GM12878 (cell line): ENCODE results near the gene SLC23A1. TPM values are rescaled to one million over a fixed set of nuclear protein-coding genes. Genes with fewer than 3 reads are reported as not detected.

Experiments used
- ATAC-seq: fragments of 200-7000 bp; cut with Tn5 transposase; 3 replicates; pipeline ENCODE4 v1.9.1; 2020; ENCODE audit warnings: mild to moderate bottlenecking, moderate library complexity
- BruUV-seq: library from RNA; stranded (reverse); fragments of 400-500 nt; replicated peaks from 2 replicates; lab custom pipeline; 2021; lab: Mats Ljungman, UMichigan
- CTCF ChIA-PET: fragments of 300-600 bp; sonication (Branson Sonifier 250); formaldehyde crosslinking; extraction: SDS; loops from one replicate; lab custom pipeline; 2021; ENCODE audit warnings: inconsistent platforms; lab: Yijun Ruan, JAX
- POLR2A ChIA-PET: fragments of 350-600 bp; formaldehyde crosslinking; extraction: SDS; loops from one replicate; lab custom pipeline; 2021; ENCODE audit warnings: inconsistent platforms; lab: Charles Lee
- RAD21 ChIA-PET: fragments of 300-600 bp; sonication (Branson Sonifier 250); formaldehyde crosslinking; loops from one replicate; lab custom pipeline; 2023; ENCODE audit warnings: antibody characterized with exemption; ENCODE audit not compliant: unreplicated experiment; lab: Charles Lee
- SMC1A ChIA-PET: fragments of 300-600 bp; sonication (Branson Sonifier 250); formaldehyde crosslinking; loops from one replicate; lab custom pipeline; 2023; ENCODE audit not compliant: unreplicated experiment, uncharacterized antibody; lab: Charles Lee
- DNase-seq: peaks from one replicate; pipeline ENCODE4 v3.0.0-alpha.2; 2011; ENCODE audit warnings: low read depth, low spot score
- FAIRE-seq: peaks from 3 replicates; lab custom pipeline; 2011; peaks lifted over from hg19 to GRCh38; lab: Jason Lieb, UNC
- H2AFZ ChIP-seq: 2 replicates; pipeline ENCODE4 v1.6.0; 2011; ENCODE audit warnings: low read depth, low read length, control low read depth; ENCODE audit not compliant: control insufficient read depth
- H3K27ac ChIP-seq: 2 replicates; pipeline ENCODE4 v1.5.1; 2011; ENCODE audit warnings: control low read depth; ENCODE audit not compliant: control insufficient read depth, insufficient read depth
- H3K27me3 ChIP-seq, 2 experiments: replicated peaks in 1 of 2; 2 replicates each; pipeline versions ENCODE4 v1.6.0 to v1.6.1; 2011; ENCODE audit warnings: low read length in 1 of 2; ENCODE audit not compliant: control insufficient read depth in 2 of 2, insufficient read depth in 2 of 2
- H3K36me3 ChIP-seq, 2 experiments: 2 replicates each; pipeline ENCODE4 v1.5.1; 2011; ENCODE audit warnings: low read length in 1 of 2; ENCODE audit not compliant: control insufficient read depth in 2 of 2, insufficient read depth in 2 of 2
- H3K4me1 ChIP-seq: 2 replicates; pipeline ENCODE4 v1.6.1; 2011; ENCODE audit warnings: mild to moderate bottlenecking, low read length, moderate library complexity, mixed read lengths; ENCODE audit not compliant: control insufficient read depth, insufficient read depth
- H3K4me2 ChIP-seq: 2 replicates; pipeline ENCODE4 v1.6.0; 2011; ENCODE audit warnings: control low read depth; ENCODE audit not compliant: control insufficient read depth, insufficient read depth
- H3K4me3 ChIP-seq: fragments of 200-600 bp; sonication (generic); 2 replicates; pipeline ENCODE4 v1.5.1; 2016
- H3K79me2 ChIP-seq: 2 replicates; pipeline ENCODE4 v1.6.0; 2011; ENCODE audit warnings: low read length; ENCODE audit not compliant: control insufficient read depth, insufficient read depth
- H3K9ac ChIP-seq: 2 replicates; pipeline ENCODE4 v1.8.0; 2011; ENCODE audit warnings: low read length, control low read depth, mixed read lengths; ENCODE audit not compliant: control insufficient read depth, insufficient read depth
- H3K9me3 ChIP-seq: replicated peaks from 3 replicates; pipeline ENCODE4 v1.5.1; 2011; ENCODE audit warnings: mild to moderate bottlenecking, low read length; ENCODE audit not compliant: control insufficient read depth, insufficient read depth
- H4K20me1 ChIP-seq: 2 replicates; pipeline ENCODE4 v1.6.0; 2011; ENCODE audit not compliant: control insufficient read depth, insufficient read depth
- ETV6 ChIP-seq, 2 experiments: fragments of 450-650 bp in 1 of 2; IDR thresholded peaks in 1 of 2; conservative IDR thresholded peaks in 1 of 2; 2 replicates each; pipeline ENCODE4 v1.6.1; 2014; ENCODE audit warnings: antibody characterized with exemption in 1 of 2, borderline replicate concordance in 1 of 2, low read depth in 1 of 2, mild to moderate bottlenecking in 1 of 2, moderate library complexity in 1 of 2
- HDGF ChIP-seq: fragments of 450-650 bp; IDR thresholded peaks from 2 replicates; pipeline ENCODE4 v1.6.1; 2016; ENCODE audit warnings: antibody characterized with exemption
- KLF5 ChIP-seq: fragments of 450-650 bp; IDR thresholded peaks from 2 replicates; pipeline ENCODE4 v1.6.1; 2014; ENCODE audit warnings: mild to moderate bottlenecking; ENCODE audit not compliant: partially characterized antibody
- SPI1 ChIP-seq: IDR thresholded peaks from 2 replicates; pipeline ENCODE4 v1.6.1; 2011; ENCODE audit warnings: low read depth, mild to moderate bottlenecking, low read length, moderate library complexity, borderline replicate concordance; ENCODE audit not compliant: insufficient read depth
- TCF3 ChIP-seq: IDR thresholded peaks from 2 replicates; pipeline ENCODE4 v1.6.1; 2012; ENCODE audit warnings: low read depth, mild to moderate bottlenecking, low read length, borderline replicate concordance; ENCODE audit not compliant: insufficient read depth
- ZBED1 ChIP-seq: IDR thresholded peaks from 2 replicates; pipeline ENCODE4 v1.6.1; 2016; ENCODE audit warnings: borderline replicate concordance
- ZNF24 ChIP-seq: fragments of 450-650 bp; IDR thresholded peaks from 2 replicates; pipeline ENCODE4 v1.6.1; 2017; ENCODE audit warnings: antibody characterized with exemption, mild to moderate bottlenecking
- WGBS: methylation state at CpG from one replicate; pipeline ENCODE4 v1.1.6; 2016; ENCODE audit warnings: low lambda C conversion rate; ENCODE audit not compliant: insufficient replicate concordance, insufficient coverage; ENCODE audit errors: missing lambda C conversion rate; 5-methylcytosine and 5-hydroxymethylcytosine counted together
- in situ Hi-C: fragments of 300-500 bp; cut with MboI; formaldehyde crosslinking; loops from 9 replicates; pipeline ENCODE4 v1.14.3; 2018; ENCODE audit warnings: mixed read lengths
- intact Hi-C: fragments of 100-400 bp; cut with micrococcal nuclease; formaldehyde crosslinking; loops from one replicate; pipeline ENCODE4 v1.14.2; 2022; ENCODE audit not compliant: unreplicated experiment
- polyA plus RNA-seq, 11 experiments: library from polyadenylated mRNA; depleted of rRNA in 4 of 11; unstranded in 6 of 11; stranded (reverse) in 5 of 11; fragments of >200 nt; fragmentation: Nextera tagmentation in 4 of 11; fragmentation: Illumina TruSeq in 1 of 11; extraction: Ambion mirVana in 4 of 11; extraction: Trizol in 1 of 11; gene quantifications; 1 replicate in 1 of 11; 2 replicates in 10 of 11; pipeline versions ENCODE4 v1.2.1 to v1.2.3, GENCODE V29; 2011 to 2016; ENCODE audit warnings: inconsistent platforms in 2 of 11, missing spikeins in 2 of 11, low read depth in 1 of 11
- total RNA-seq, 4 experiments: library from RNA; depleted of rRNA in 3 of 4; stranded (reverse); fragments of >200 nt in 3 of 4; fragmentation: Illumina TruSeq in 1 of 4; extraction: Trizol in 1 of 4; gene quantifications; 2 replicates each; pipeline versions ENCODE4 v1.2.1 to v1.2.3, GENCODE V29; 2013 to 2021
- TF ChIP-seq, protein P1 (sequence below): IDR thresholded peaks from 2 replicates; pipeline ENCODE4 v1.6.1; 2012; ENCODE audit warnings: low read depth, low read length, improper control_type of control experiment
- TF ChIP-seq, protein P2 (sequence below): fragments of 450-650 bp; IDR thresholded peaks from 2 replicates; pipeline ENCODE4 v1.6.1; 2017; ENCODE audit warnings: antibody characterized with exemption, mild to moderate bottlenecking, moderate library complexity
- TF ChIP-seq, protein P3 (sequence below): IDR thresholded peaks from 2 replicates; pipeline ENCODE4 v1.6.1; 2012; ENCODE audit warnings: mild to moderate bottlenecking, low read depth, low read length
- TF ChIP-seq, protein P4 (sequence below): fragments of 450-650 bp; IDR thresholded peaks from 2 replicates; pipeline ENCODE4 v1.6.1; 2017; ENCODE audit warnings: borderline replicate concordance

SLC23A1 gene
- total and polyA plus RNA-seq, 10 of the 15 experiments (the other 5 are each of a cell fraction or from before 2014, with no cell fraction given): 0.35 to 4.7 (median 1.6) TPM

DNA sequence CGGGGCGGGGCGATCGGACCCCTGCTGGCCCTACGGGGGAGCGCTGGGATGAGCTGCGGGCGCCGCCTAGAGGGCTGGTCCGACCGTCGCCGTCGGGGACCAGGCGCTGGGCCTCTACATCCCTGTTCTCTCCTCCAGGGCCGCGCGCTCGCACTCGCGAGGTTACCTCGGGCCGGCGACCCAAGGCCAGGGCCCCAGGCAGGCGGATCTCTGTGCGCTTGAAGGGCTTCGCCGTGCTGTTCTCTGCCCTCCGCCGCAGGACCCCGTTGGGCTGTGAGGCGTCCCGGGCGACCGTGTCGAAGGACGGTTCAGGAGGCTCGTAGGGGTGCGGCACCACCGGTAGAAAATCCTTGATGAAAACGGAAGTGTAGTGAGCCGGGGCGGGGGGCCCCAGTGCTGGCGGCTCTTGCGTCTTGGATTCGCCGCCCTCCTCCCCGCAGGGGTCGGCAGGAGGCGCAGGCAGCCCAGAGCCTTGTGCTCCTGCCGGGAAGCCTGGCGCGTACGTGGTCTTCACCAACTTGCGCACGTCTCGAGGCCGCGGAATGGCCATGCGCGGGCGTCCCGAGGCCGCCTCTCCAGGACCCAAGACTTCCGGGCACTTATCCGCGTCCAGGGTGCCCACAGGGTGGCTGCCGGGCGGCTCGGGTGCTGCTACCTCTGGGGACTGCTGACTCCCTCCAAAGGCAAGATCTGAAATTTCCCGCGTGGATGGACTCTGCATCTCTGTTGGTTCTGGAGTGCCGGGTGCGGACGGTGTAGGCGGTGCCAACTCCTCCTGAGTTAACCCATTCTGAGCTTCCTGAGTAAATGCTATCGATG lies 9.8 kb upstream of the SLC23A1 start:
- TSS peak; percentile 44 for BruUV-seq
- intact Hi-C loops (loop anchor here (2.0 to 5.0 kb wide), 4 partner anchors 52 to 141 kb away; partner anchors contain the start of genes MATR3 and PAIP2), in situ Hi-C loops (no loop called here)
- under 1% methylated on average over 77 of the region's 77 CpGs for WGBS
- Histone ChIP-seq H3K9ac (peak overlapping the region; percentile 97), H2AFZ (peak overlapping the region; percentile 86), H3K79me2 (peaks cover 78% of the 10 kb centered on the region), H3K9me3 (no peaks in the 10 kb centered on the region), H3K4me1 (peaks cover 49% of the 10 kb centered on the region), H3K4me2 (peak overlapping the region; percentile 73), H3K27ac (peak overlapping the region; percentile 90), H3K4me3 (peak overlapping the region; percentile 87), H4K20me1 (no peaks in the 10 kb centered on the region), H3K27me3 (no peaks in the 10 kb centered on the region), H3K36me3 (peaks cover 0 to 7% of the 10 kb centered on the region in 2 experiments; a peak in 1 of 4 replicates)
- DNase-seq (no peak), ATAC-seq (peak; percentile 69), FAIRE-seq (peak; percentile 52)
- ChIA-PET CTCF (interaction anchor here (1.0 to 4.4 kb wide), 7 partner anchors 11 to 142 kb away, joined by 3 to 35 read pairs (median 8); partner anchors contain the start of genes PAIP2 and SPATA24), POLR2A (interaction anchor here (1.0 to 5.3 kb wide), 3 partner anchors 11 to 120 kb away, joined by 3 to 61 read pairs (median 3); partner anchors contain the start of genes MATR3 and SPATA24), SMC1A (interaction anchor here (0.8 to 3.9 kb wide), 4 partner anchors 8 to 121 kb away, joined by 3 to 15 read pairs (median 8); no protein-coding TSS in a partner anchor), RAD21 (interaction anchor here (1.0 to 4.4 kb wide), 7 partner anchors 28 to 142 kb away, joined by 3 to 25 read pairs (median 6); partner anchors contain the start of gene MATR3)
- TF ChIP-seq, protein P1, sequence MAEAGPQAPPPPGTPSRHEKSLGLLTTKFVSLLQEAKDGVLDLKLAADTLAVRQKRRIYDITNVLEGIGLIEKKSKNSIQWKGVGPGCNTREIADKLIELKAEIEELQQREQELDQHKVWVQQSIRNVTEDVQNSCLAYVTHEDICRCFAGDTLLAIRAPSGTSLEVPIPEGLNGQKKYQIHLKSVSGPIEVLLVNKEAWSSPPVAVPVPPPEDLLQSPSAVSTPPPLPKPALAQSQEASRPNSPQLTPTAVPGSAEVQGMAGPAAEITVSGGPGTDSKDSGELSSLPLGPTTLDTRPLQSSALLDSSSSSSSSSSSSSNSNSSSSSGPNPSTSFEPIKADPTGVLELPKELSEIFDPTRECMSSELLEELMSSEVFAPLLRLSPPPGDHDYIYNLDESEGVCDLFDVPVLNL: peak; percentile 90
- TF ChIP-seq ZBED1 (no peak), TCF3 (peak; percentile 27; the same call in 1 of the 2 replicates), ZNF24 (peak; percentile 53), ETV6 (conservative IDR thresholded peaks at IDR 0.05 in 1 of 2, IDR thresholded peaks at IDR 0.05 in 1 of 2; ENCODE audit: borderline replicate concordance in 1 of 2, low read depth in 1 of 2) (peak in 1 of 2 experiments; percentile 42; a peak in 1 of 4 replicates), KLF5 (peak; percentile 18), SPI1 (peak; percentile 56), HDGF (peak; percentile 38; the same call in 1 of the 2 replicates)
- TF ChIP-seq, protein P2, sequence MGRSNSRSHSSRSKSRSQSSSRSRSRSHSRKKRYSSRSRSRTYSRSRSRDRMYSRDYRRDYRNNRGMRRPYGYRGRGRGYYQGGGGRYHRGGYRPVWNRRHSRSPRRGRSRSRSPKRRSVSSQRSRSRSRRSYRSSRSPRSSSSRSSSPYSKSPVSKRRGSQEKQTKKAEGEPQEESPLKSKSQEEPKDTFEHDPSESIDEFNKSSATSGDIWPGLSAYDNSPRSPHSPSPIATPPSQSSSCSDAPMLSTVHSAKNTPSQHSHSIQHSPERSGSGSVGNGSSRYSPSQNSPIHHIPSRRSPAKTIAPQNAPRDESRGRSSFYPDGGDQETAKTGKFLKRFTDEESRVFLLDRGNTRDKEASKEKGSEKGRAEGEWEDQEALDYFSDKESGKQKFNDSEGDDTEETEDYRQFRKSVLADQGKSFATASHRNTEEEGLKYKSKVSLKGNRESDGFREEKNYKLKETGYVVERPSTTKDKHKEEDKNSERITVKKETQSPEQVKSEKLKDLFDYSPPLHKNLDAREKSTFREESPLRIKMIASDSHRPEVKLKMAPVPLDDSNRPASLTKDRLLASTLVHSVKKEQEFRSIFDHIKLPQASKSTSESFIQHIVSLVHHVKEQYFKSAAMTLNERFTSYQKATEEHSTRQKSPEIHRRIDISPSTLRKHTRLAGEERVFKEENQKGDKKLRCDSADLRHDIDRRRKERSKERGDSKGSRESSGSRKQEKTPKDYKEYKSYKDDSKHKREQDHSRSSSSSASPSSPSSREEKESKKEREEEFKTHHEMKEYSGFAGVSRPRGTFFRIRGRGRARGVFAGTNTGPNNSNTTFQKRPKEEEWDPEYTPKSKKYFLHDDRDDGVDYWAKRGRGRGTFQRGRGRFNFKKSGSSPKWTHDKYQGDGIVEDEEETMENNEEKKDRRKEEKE: 0 out of 2 replicates have a peak, but pooled peaks have one; percentile 3
- TF ChIP-seq, protein P3, sequence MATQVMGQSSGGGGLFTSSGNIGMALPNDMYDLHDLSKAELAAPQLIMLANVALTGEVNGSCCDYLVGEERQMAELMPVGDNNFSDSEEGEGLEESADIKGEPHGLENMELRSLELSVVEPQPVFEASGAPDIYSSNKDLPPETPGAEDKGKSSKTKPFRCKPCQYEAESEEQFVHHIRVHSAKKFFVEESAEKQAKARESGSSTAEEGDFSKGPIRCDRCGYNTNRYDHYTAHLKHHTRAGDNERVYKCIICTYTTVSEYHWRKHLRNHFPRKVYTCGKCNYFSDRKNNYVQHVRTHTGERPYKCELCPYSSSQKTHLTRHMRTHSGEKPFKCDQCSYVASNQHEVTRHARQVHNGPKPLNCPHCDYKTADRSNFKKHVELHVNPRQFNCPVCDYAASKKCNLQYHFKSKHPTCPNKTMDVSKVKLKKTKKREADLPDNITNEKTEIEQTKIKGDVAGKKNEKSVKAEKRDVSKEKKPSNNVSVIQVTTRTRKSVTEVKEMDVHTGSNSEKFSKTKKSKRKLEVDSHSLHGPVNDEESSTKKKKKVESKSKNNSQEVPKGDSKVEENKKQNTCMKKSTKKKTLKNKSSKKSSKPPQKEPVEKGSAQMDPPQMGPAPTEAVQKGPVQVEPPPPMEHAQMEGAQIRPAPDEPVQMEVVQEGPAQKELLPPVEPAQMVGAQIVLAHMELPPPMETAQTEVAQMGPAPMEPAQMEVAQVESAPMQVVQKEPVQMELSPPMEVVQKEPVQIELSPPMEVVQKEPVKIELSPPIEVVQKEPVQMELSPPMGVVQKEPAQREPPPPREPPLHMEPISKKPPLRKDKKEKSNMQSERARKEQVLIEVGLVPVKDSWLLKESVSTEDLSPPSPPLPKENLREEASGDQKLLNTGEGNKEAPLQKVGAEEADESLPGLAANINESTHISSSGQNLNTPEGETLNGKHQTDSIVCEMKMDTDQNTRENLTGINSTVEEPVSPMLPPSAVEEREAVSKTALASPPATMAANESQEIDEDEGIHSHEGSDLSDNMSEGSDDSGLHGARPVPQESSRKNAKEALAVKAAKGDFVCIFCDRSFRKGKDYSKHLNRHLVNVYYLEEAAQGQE: no peak
- TF ChIP-seq, protein P4, sequence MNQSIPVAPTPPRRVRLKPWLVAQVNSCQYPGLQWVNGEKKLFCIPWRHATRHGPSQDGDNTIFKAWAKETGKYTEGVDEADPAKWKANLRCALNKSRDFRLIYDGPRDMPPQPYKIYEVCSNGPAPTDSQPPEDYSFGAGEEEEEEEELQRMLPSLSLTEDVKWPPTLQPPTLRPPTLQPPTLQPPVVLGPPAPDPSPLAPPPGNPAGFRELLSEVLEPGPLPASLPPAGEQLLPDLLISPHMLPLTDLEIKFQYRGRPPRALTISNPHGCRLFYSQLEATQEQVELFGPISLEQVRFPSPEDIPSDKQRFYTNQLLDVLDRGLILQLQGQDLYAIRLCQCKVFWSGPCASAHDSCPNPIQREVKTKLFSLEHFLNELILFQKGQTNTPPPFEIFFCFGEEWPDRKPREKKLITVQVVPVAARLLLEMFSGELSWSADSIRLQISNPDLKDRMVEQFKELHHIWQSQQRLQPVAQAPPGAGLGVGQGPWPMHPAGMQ: no peak
